Upper lobe of left lung (tissue), 6 donors: ENCODE results near the gene SLAMF7. TPM values are rescaled to one million over a fixed set of nuclear protein-coding genes. Genes with fewer than 3 reads are reported as not detected.

Source experiments
- ATAC-seq, 2 donors: fragments of 200-7000 bp; cut with Tn5 transposase; one replicate each; pipeline ENCODE4 v1.9.1; 2022; ENCODE audit warnings: mild to moderate bottlenecking in 2 of 2, moderate library complexity in 2 of 2; ENCODE audit not compliant: low FRiP score in 2 of 2
- DNase-seq, 2 donors: peaks; one replicate each; pipeline ENCODE4 v3.0.0-alpha.2; 2019 to 2020
- H3K27ac ChIP-seq, 4 donors: fragments of 200-600 bp; sonication (generic); one replicate each; pipeline ENCODE4 v1.5.1; 2016 to 2019
- H3K27me3 ChIP-seq, 4 donors: fragments of 200-600 bp; sonication (generic); one replicate each; pipeline ENCODE4 v1.5.1; 2017 to 2019
- H3K36me3 ChIP-seq, 4 donors: fragments of 200-600 bp; sonication (generic); one replicate each; pipeline ENCODE4 v1.5.1; 2016 to 2019
- H3K4me1 ChIP-seq, 4 donors: fragments of 200-600 bp; sonication (generic); one replicate each; pipeline ENCODE4 v1.5.1; 2018 to 2019
- H3K4me3 ChIP-seq, 4 donors: fragments of 200-600 bp; sonication (generic); one replicate each; pipeline ENCODE4 v1.5.1; 2017 to 2019; ENCODE audit warnings: mild to moderate bottlenecking in 2 of 4, moderate library complexity in 1 of 4
- H3K9me3 ChIP-seq, 4 donors: fragments of 200-600 bp; sonication (generic); one replicate each; pipeline ENCODE4 v1.5.1; 2018 to 2019
- EP300 ChIP-seq, 4 donors: sonication (generic); formaldehyde crosslinking; IDR thresholded peaks; one replicate each; pipeline ENCODE4 v1.5.1; 2017; ENCODE audit warnings: antibody characterized with exemption in 4 of 4, control low read depth in 2 of 4
- POLR2A ChIP-seq, 4 donors: fragments of 450-650 bp; IDR thresholded peaks; one replicate each; pipeline ENCODE4 v1.5.1; 2016 to 2017; ENCODE audit warnings: antibody characterized with exemption in 4 of 4, mild to moderate bottlenecking in 2 of 4
- POLR2AphosphoS5 ChIP-seq, 2 donors: sonication (generic); formaldehyde crosslinking; IDR thresholded peaks; one replicate each; pipeline ENCODE4 v1.5.1; 2017; ENCODE audit warnings: antibody characterized with exemption in 2 of 2
- WGBS, 2 donors: methylation state at CpG; one replicate each; pipeline ENCODE4 v1.1.5; 2017 to 2018; 5-methylcytosine and 5-hydroxymethylcytosine counted together
- total RNA-seq, 6 donors: library from RNA; depleted of rRNA in 4 of 6; stranded (reverse); fragments of >200 nt in 4 of 6; gene quantifications; one replicate each; pipeline versions ENCODE4 v1.1.0 to v1.2.1, GENCODE V29; 2016 to 2021
- TF ChIP-seq, protein P1 (sequence below), 6 experiments: fragments of 450-650 bp in 4 of 6; fragments of 200-600 bp in 2 of 6; sonication (generic) in 2 of 6; IDR thresholded peaks; one replicate each; pipeline ENCODE4 v1.5.1; 2016 to 2019; ENCODE audit warnings: antibody characterized with exemption in 6 of 6
- donor health status: DM: no; HTN: no; CAD: no; lungs with moderate emphysema.
- donor health status: DM: no; HTN: yes; CAD: no; lungs with severe emphysema.

The SLAMF7 gene
- total RNA-seq, 6 donors from 2014 or later, result 0.67 to 17.2 (median 3.5) TPM

DNA sequence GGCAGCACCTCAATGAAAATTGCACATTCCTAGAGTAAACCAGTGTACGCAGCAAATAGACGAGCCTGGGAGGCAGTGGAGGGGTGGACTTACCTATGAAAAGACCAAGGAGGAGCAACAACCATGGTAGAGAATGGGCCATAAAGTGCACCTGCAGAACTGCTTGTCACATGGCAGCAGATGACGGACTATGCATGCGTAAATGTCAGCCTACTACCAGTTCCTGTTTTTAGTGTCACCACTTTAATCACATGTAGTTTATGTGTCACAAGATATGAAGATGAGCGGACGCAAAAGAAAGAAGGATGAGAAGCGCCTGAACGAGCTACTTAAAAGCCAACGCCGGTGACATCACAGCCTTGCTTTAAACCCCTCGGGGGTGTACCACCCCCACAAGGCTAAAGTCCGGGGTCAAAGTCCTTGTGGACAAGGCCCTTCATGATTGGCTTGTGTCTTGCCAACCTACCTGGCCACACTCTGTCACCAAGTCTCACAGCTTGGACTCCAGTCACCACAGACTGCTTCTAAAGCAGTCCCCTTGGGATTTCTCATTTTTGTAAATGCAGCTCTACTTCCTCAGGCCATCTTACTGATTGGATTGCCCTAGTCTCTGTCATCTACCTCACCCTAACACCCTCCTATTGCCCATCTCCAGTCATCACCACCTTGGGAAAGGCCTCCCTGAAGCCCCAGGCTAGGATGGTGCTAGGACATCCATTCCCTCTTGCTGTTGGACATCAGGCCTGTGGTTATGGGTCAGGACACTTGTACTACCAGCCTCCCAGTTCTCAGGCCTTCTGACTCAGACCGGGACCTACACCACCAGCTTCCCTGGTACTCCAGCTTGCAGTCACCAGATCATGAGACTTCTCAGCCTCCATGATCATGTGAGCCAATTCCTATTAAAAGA is 50.9 kb downstream of the SLAMF7 start:
- Histone ChIP-seq H3K4me3 (no peak overlapping the region), H3K9me3 (no peaks in the 10 kb centered on the region), H3K27ac (peak overlapping the region in 1 of 4 donors; percentile 71), H3K4me1 (no peaks in the 10 kb centered on the region), H3K27me3 (no peaks in the 10 kb centered on the region), H3K36me3 (no peaks in the 10 kb centered on the region)
- TF ChIP-seq EP300 (IDR thresholded peaks at IDR 0.05), result peak in 1 of 4 donors; percentile 24
- no peak for TF ChIP-seq POLR2AphosphoS5 (IDR thresholded peaks at IDR 0.05)
- TF ChIP-seq, protein P1, sequence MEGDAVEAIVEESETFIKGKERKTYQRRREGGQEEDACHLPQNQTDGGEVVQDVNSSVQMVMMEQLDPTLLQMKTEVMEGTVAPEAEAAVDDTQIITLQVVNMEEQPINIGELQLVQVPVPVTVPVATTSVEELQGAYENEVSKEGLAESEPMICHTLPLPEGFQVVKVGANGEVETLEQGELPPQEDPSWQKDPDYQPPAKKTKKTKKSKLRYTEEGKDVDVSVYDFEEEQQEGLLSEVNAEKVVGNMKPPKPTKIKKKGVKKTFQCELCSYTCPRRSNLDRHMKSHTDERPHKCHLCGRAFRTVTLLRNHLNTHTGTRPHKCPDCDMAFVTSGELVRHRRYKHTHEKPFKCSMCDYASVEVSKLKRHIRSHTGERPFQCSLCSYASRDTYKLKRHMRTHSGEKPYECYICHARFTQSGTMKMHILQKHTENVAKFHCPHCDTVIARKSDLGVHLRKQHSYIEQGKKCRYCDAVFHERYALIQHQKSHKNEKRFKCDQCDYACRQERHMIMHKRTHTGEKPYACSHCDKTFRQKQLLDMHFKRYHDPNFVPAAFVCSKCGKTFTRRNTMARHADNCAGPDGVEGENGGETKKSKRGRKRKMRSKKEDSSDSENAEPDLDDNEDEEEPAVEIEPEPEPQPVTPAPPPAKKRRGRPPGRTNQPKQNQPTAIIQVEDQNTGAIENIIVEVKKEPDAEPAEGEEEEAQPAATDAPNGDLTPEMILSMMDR (IDR thresholded peaks at IDR 0.05), result no peak
- peak in 1 of 4 donors; percentile 29 for TF ChIP-seq POLR2A (IDR thresholded peaks at IDR 0.05)
- peak in 1 of 2 donors; percentile 44 for DNase-seq
- ATAC-seq, result peak; percentile 63 to 70
- 78 to 86% methylated on average over 13 of the region's 13 CpGs for WGBS, 2 donors

DNA sequence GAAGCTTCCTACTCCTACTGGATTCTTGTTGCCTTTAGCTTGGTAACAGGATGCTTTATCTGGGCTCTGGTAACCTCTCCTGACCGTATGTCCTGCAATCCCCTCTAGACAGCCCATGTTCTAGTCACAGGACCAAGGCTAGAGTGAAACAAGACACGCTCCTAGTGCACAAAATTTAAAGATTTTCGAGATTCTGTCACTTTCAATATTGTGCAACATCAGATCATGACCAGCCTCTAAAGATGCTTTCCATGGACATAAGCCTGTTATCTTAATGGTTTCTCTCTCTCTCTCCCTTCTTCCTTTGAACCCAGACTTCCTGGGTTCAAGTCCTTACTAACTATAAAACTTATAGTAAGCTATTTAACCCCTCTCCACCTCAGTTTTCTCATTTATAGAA is 55.3 kb downstream of the SLAMF7 start:
- H3K27me3 ChIP-seq, result no peaks in the 10 kb centered on the region
- no peaks in the 10 kb centered on the region for H3K36me3 ChIP-seq
- ATAC-seq (no peak), DNase-seq (no peak)
- no peaks in the 10 kb centered on the region for H3K9me3 ChIP-seq
- no peak for TF ChIP-seq POLR2AphosphoS5 (IDR thresholded peaks at IDR 0.05)
- TF ChIP-seq, protein P1 (IDR thresholded peaks at IDR 0.05), result no peak
- no peak for TF ChIP-seq POLR2A (IDR thresholded peaks at IDR 0.05)
- TF ChIP-seq EP300 (IDR thresholded peaks at IDR 0.05), result no peak
- no peak overlapping the region for H3K4me3 ChIP-seq
- H3K27ac ChIP-seq, result no peak overlapping the region
- WGBS, 2 donors, result 48 to 51% methylated on average over 3 of the region's 3 CpGs
- no peaks in the 10 kb centered on the region for H3K4me1 ChIP-seq

DNA sequence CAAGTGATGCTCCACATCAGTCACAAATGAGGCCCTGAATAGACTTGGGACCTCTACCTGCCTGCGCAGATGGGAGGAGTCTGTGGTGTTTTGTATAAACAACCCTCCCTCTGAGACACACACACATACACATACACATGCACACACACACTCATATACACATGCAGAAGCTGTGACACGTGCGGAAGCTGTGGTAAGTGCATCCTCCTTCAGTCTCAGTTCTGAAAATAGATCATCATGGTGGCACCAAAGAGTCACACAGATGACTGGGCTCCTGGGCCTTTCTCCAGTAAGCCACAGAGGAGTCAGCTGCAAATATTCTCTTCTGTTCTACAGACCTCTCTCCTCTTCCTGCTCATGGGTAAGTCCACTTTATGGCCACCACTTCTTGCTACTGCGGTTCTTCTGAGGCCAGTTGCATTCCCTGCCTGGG is 56.9 kb downstream of the SLAMF7 start, which contains the start of gene LY9:
LY9 (plus strand) TSS at position 224 of the 433 bp plus-strand sequence; CDS start at position 238, 14 bp downstream.
- peak in 1 of 2 donors; percentile 35 for TF ChIP-seq POLR2AphosphoS5 (IDR thresholded peaks at IDR 0.05)
- TF ChIP-seq, protein P1 (IDR thresholded peaks at IDR 0.05), result no peak
- no peak for TF ChIP-seq EP300 (IDR thresholded peaks at IDR 0.05)
- peak in 2 of 4 donors; percentile 24 to 60 for TF ChIP-seq POLR2A (IDR thresholded peaks at IDR 0.05)
- peak within 1 kb of the TSS in 3 of 4 donors; percentile 7 to 27 (median 24) for H3K4me3 ChIP-seq

DNA sequence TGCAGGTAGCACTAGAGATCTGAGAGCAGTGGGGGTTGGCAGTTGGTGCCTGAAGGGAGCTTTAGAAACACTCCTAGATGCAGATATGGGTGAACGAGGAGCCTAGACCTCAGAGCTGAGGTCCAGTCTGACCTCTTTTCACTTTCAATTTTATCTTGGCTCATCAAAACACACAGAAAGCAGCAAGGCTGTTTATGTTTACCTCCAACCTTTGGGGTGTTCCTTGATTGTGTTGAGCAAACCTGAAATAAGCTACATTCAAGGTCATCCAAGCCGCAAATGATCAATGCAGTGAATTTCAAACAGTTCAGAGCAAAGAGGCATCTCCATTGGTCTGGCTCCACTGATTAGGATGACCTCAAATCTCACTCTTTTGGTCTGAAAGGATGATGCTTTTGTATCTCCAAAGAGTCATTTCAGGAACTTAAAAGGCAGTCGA is 58.2 kb downstream of the SLAMF7 start:
- no peaks in the 10 kb centered on the region for H3K4me1 ChIP-seq
- no peaks in the 10 kb centered on the region for H3K27me3 ChIP-seq
- peak overlapping the region in 3 of 4 donors; percentile 6 to 48 (median 29) for H3K27ac ChIP-seq
- ATAC-seq (no peak), DNase-seq (no peak)
- no peaks in the 10 kb centered on the region for H3K36me3 ChIP-seq
- peak overlapping the region in 2 of 4 donors; percentile 24 to 27 for H3K4me3 ChIP-seq
- WGBS, 2 donors, result 66 to 73% methylated on average over 3 of the region's 3 CpGs
- H3K9me3 ChIP-seq, result no peaks in the 10 kb centered on the region
- TF ChIP-seq, protein P1 (IDR thresholded peaks at IDR 0.05), result no peak

More for the DNA sequence above, 56.9 kb downstream of the SLAMF7 start, which contains the start of gene LY9:
- Histone ChIP-seq H3K27me3 (no peaks in the 10 kb centered on the region), H3K27ac (peak within 1 kb of the TSS in 3 of 4 donors; percentile 6 to 50 (median 48)), H3K9me3 (no peaks in the 10 kb centered on the region), H3K4me1 (no peaks in the 10 kb centered on the region), H3K36me3 (no peaks in the 10 kb centered on the region)
- WGBS, 2 donors, result 79% methylated on average over 4 of the region's 4 CpGs
- peak; percentile 61 to 64 for ATAC-seq
- DNase-seq, result peak in 1 of 2 donors; percentile 57
